Adrenal gland (tissue), 5 donors: ENCODE measurements around the gene ACSM3.
"Not testable (repeated sequence)": the region's sequence is repeated elsewhere in the genome, so short reads cannot be mapped to it uniquely, and the experiment has no call there.

Experiments used
- CTCF ChIP-seq, 6 experiments: fragments of 450-650 bp in 4 of 6; fragments of 200-600 bp in 2 of 6; sonication (generic) in 1 of 6; IDR thresholded peaks; 1 replicate in 5 of 6; 2 replicates in 1 of 6; pipeline versions ENCODE4 v1.5.1 to v1.8.0; 2016 to 2021; ENCODE audit warnings: antibody characterized with exemption in 6 of 6, mild to moderate bottlenecking in 2 of 6, moderate library complexity in 1 of 6
- POLR2A ChIP-seq, 2 donors: fragments of 450-650 bp; IDR thresholded peaks; one replicate each; pipeline ENCODE4 v1.6.1; 2017; ENCODE audit warnings: antibody characterized with exemption in 2 of 2, mild to moderate bottlenecking in 2 of 2, moderate library complexity in 1 of 2
- donor health status: DM: no; HTN: no; CAD: no.

- not testable (repeated sequence) for TF ChIP-seq CTCF, POLR2A (IDR thresholded peaks at IDR 0.05)
Observed at GRCh38 chr16:20805684-20806167, 41.9 kb downstream of the ACSM3 start.
